ENCODE results near the gene LGR6. TPM values are rescaled to one million over a fixed set of nuclear protein-coding genes. Genes with fewer than 3 reads are reported as not detected.

Gene LGR6
- total and polyA plus RNA-seq, 2 of the 8 experiments (the other 6 are each of a cell fraction or from before 2014, with no cell fraction given) = 0.50 to 1.0 TPM

DNA sequence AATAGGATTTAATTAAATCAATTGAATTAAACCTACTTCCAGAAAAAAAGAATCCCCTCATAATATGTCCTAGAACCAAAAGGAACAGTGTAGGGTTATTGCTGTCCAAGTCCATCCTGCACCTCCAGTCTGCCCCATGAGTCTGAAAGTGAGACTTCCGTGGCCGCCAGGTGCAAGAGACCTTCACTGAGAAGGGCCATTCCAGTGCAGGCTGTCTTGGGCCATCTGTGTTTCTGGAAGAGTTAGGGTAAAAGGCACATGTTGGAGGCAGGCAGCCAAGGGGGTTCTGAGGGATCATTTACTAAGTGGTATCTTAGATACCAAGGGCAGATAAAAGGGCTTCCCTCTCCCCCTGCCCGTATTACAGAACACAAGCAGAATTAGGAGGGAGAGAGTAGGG lies 117.1 kb downstream of the LGR6 start (continued):
- TF ChIP-seq RNF2 (IDR thresholded peaks at IDR 0.05; ENCODE audit: borderline replicate concordance, low read depth, low read length, missing control alignments, poor library complexity, severe bottlenecking) (no peak), HDAC6 (IDR thresholded peaks at IDR 0.05; ENCODE audit: low read depth, low read length) (no peak), SUZ12 (IDR thresholded peaks at IDR 0.05; ENCODE audit: low read length) (no peak), SP1 (IDR thresholded peaks at IDR 0.05; ENCODE audit: low read depth, low read length) (no peak)
